ENCODE results near the gene TNP1. TPM values are rescaled to one million over a fixed set of nuclear protein-coding genes. Genes with fewer than 3 reads are reported as not detected.
A peak's percentile ranks its signal among the peaks of the same experiment; 100 is the strongest.

TNP1 gene
- total RNA-seq, 1 donor = not detected

DNA sequence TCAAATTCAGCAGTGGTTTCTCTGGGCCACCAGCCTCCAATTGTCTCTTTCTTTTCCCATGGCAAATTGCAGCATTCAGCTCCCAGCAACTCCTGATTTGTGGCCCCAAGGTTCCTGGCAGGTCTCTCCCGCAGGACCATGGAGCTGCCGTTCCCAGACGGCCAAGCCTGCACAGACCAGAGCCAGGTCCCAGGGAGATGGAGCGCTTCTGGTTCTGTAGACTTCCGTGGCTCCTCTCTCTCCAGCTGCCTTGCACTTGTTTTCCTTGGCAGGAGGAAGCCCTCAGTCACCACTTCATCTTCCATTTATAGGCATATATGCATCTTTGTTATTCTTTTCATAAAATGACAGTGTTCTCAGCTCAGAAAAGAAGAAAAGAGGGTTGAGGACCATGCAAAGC, 21.7 kb downstream of the TNP1 start:
- no peak for TF ChIP-seq CTCF (IDR thresholded peaks at IDR 0.05; ENCODE audit: insufficient read depth, low read length)
- peak; percentile 42 for DNase-seq (ENCODE audit: low read depth)
- no peak overlapping the region for H3K4me3 ChIP-seq (ENCODE audit: low read depth, low read length)

GRCh38 chr2:216837740-216838139, 22.1 kb downstream of the TNP1 start:
- H3K4me3 ChIP-seq (ENCODE audit: low read depth, low read length) = no peak overlapping the region
- no peak for DNase-seq (ENCODE audit: low read depth)

GRCh38 chr2:216833061-216833460, 26.8 kb downstream of the TNP1 start:
- no peak for DNase-seq (ENCODE audit: low read depth)
- H3K4me3 ChIP-seq (ENCODE audit: low read depth, low read length) = no peak overlapping the region

More at GRCh38 chr2:216837740-216838139, 22.1 kb downstream of the TNP1 start:
- no peak for TF ChIP-seq CTCF (IDR thresholded peaks at IDR 0.05; ENCODE audit: insufficient read depth, low read length)

GRCh38 chr2:216830346-216830745, 29.5 kb downstream of the TNP1 start:
- no peak overlapping the region for H3K4me3 ChIP-seq (ENCODE audit: low read depth, low read length)
- no peak for DNase-seq (ENCODE audit: low read depth)
- no peak for TF ChIP-seq CTCF (IDR thresholded peaks at IDR 0.05; ENCODE audit: insufficient read depth, low read length)

More at GRCh38 chr2:216833061-216833460, 26.8 kb downstream of the TNP1 start:
- TF ChIP-seq CTCF (IDR thresholded peaks at IDR 0.05; ENCODE audit: insufficient read depth, low read length) = no peak

- no peak for TF ChIP-seq CTCF (IDR thresholded peaks at IDR 0.05; ENCODE audit: insufficient read depth, low read length)
- DNase-seq (ENCODE audit: low read depth) = peak; percentile 39
- H3K4me3 ChIP-seq (ENCODE audit: low read depth, low read length) = no peak overlapping the region
Observed at GRCh38 chr2:216829533-216829932, 30.3 kb downstream of the TNP1 start.

DNA sequence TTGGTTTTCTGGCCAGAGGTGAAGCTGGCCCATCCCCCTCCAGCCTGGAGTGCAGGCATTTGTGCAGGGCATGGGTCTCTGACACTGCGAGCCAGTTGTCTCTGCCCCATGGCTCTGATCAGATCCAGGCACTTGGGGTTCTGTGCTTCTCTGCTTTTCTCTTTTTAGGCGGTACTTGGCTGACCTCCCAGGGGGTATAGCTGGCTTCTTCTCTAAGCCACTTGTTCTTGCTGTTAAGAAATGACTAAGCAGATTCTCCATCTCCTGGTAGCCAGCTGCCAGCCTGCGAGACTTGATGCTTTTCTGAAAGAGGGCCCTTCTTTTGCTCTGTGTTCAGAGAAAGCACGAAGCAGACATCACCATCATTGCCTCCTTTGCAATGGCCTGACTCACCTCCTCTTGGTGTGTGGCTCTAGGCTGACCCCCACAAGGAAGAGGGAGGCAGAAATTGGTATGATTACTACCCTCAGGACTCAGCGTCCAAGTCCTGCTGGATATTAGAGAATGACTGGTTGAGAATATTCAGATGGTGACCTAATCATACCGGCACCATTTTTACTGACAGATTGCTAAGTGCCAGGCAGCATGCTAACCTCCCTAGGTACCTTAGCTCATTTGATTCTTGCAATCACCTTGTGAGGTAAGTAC, 32.7 kb downstream of the TNP1 start:
- H3K4me3 ChIP-seq (ENCODE audit: low read depth, low read length) = no peak overlapping the region
- TF ChIP-seq CTCF (IDR thresholded peaks at IDR 0.05; ENCODE audit: insufficient read depth, low read length) = no peak
- DNase-seq (ENCODE audit: low read depth) = no peak

GRCh38 chr2:216822470-216822869, 37.4 kb downstream of the TNP1 start:
- no peak for DNase-seq (ENCODE audit: low read depth)
- TF ChIP-seq CTCF (IDR thresholded peaks at IDR 0.05; ENCODE audit: insufficient read depth, low read length) = no peak
- H3K4me3 ChIP-seq (ENCODE audit: low read depth, low read length) = no peak overlapping the region
